Coronary artery (tissue), 2 donors: ENCODE results near the gene COL27A1.

Experiments
- DNase-seq: peaks from one replicate; pipeline ENCODE4 v3.0.0-alpha.2; 2017; ENCODE audit warnings: low spot score
- H3K27ac ChIP-seq, 2 donors: fragments of 200-600 bp; sonication (generic); one replicate each; pipeline ENCODE4 v1.5.1; 2016 to 2019
- H3K4me3 ChIP-seq: fragments of 200-600 bp; sonication (generic); 2 replicates; pipeline ENCODE4 v1.5.1; 2016; ENCODE audit warnings: mild to moderate bottlenecking, moderate library complexity
- TF ChIP-seq, protein P1 (sequence below): fragments of 200-600 bp; sonication (generic); IDR thresholded peaks from one replicate; pipeline ENCODE4 v1.5.1; 2019; ENCODE audit warnings: antibody characterized with exemption

COL27A1 gene

DNA sequence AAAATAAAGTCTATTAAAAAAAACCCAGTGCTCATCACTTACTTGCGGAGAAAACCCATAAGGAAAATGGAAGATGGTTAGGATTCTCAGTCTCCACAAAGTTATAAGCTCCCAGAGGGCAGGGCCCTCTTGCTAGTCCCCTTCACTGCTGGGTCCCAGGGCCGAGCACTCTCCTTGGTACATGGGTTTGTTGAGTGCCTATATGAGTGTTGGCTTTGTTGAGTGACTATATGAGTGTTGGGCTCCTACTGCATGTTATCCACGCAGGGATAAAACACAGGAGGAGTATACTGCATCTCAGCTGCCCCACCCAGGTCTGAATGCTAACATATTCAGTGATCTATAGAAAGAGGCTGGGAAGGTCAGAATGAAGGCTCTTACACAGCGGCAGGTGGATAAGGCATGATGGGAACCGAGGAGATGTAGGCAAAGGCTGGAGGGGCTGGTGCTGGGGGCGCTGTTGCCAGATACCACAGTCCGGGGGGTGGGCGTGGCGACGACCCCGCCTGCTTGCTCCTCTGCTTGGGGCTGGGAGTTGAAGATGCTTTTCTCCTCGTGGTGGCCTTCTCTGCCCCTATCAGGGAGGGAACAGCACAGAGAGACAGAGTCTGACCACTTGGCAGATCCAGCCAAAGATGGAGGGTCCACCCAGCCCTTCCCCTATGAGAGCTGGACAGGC, 186.0 kb downstream of the COL27A1 start:
- Histone ChIP-seq H3K4me3 (no peak overlapping the region), H3K27ac (no peak overlapping the region)
- TF ChIP-seq, protein P1, sequence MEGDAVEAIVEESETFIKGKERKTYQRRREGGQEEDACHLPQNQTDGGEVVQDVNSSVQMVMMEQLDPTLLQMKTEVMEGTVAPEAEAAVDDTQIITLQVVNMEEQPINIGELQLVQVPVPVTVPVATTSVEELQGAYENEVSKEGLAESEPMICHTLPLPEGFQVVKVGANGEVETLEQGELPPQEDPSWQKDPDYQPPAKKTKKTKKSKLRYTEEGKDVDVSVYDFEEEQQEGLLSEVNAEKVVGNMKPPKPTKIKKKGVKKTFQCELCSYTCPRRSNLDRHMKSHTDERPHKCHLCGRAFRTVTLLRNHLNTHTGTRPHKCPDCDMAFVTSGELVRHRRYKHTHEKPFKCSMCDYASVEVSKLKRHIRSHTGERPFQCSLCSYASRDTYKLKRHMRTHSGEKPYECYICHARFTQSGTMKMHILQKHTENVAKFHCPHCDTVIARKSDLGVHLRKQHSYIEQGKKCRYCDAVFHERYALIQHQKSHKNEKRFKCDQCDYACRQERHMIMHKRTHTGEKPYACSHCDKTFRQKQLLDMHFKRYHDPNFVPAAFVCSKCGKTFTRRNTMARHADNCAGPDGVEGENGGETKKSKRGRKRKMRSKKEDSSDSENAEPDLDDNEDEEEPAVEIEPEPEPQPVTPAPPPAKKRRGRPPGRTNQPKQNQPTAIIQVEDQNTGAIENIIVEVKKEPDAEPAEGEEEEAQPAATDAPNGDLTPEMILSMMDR, result no peak
- no peak for DNase-seq

DNA sequence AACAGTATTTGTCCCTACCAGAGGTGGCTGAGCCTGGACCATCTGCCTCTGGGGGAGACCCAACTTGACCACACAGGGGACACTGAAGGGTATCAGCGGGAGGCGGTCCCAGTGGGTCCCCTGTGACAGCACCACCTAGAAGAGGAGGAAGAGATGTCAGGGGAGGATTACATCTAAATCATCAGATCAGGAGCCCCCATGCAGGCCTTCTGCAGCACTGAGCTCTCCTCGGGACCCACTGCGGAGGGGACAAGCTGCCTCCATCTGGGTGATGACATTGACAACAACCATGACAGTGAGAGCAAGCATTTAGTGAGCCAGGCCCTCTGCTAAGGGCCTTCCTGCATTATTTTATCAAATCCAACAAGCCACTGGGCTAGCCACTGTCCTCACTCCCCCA, 186.7 kb downstream of the COL27A1 start:
- TF ChIP-seq, protein P1, result no peak
- no peak overlapping the region for H3K4me3 ChIP-seq
- DNase-seq, result no peak
- H3K27ac ChIP-seq, result no peak overlapping the region

DNA sequence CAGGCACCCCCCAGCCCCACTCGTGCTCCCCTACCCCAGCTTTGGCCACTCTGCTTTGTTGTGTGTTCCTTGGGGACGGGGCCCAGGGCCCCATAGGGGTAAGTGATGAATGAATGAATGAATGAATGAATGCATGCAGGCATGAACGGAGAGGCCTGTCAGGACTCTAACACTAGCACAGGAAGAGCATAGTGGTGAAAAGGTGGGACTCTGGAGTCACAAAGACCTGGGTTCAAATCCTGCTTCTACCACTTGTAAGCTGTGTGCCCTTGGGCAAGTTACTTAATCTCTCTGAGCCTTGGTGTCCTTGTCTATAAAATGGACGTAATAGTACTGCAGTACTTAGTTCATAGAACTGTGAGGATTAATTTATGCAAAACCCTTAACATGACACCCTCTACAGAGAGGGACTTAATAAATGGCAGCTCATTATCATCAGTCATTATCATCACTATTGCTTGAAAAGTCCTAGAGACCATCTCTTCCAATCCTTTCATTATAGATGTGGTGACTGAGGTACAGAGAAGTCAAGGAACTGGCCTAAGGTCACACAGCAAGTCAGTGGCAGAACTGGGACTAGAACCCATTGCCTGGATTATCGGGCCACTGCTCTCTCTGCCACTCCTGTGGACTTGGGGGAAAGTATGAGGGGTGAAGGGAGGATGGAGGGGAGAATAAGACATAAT, 187.6 kb downstream of the COL27A1 start:
- Histone ChIP-seq H3K27ac (no peak overlapping the region), H3K4me3 (no peak overlapping the region)
- DNase-seq, result no peak
- TF ChIP-seq, protein P1, result no peak

DNA sequence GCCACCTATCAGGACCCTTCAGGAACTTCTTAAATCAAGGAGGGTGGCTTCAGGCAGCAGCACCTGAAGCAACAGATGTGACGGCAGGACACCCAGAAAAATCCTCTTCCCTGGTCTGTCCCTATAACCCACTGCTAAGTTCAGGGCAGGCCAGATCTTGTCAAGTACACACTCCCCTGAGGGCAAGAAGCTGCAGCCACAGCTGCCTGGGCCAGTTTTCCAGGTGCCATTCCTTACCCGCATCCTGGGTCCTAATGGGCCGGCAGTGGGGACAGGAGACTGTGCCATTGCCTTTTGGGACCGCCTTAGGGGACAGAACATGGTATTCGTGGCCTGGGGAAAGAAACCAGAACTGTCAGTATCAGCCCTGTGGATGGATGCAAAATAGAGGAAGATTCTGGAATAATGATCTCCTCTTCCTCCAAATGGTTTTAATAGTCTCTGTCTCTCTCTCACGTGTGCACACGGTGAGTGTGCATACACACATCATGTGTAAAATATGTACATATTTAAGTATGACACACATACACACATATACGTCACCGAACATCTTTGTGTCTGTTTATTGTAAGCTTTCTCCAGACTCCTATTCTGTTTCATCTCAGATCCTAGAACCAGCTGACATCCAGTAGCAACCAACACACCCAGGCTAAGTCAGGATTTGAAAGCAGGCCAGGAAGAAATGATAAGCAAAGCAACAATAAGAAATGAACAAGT, 188.3 kb downstream of the COL27A1 start:
- no peak overlapping the region for H3K4me3 ChIP-seq
- no peak for DNase-seq
- TF ChIP-seq, protein P1, result no peak
- no peak overlapping the region for H3K27ac ChIP-seq

DNA sequence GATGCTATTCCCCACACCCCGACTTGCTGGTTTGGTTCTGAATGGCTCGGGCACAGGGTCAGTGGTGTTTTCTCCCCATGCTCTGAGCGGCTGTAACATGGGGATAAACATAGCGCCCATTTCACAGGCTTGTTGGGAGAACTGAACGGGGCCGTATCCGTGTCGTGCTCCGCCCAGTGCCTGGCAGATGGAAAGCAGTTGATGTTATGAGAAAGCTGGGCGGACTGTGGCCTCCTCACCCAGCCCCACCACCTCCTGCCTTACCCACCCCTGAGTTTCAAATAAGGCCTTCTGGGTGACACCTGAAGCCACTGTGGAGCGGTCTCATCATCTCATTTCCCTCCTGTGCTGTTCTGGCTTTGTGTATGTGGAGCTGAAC, 188.8 kb downstream of the COL27A1 start:
- H3K27ac ChIP-seq, result no peak overlapping the region
- no peak for DNase-seq
- TF ChIP-seq, protein P1, result no peak
- no peak overlapping the region for H3K4me3 ChIP-seq

DNA sequence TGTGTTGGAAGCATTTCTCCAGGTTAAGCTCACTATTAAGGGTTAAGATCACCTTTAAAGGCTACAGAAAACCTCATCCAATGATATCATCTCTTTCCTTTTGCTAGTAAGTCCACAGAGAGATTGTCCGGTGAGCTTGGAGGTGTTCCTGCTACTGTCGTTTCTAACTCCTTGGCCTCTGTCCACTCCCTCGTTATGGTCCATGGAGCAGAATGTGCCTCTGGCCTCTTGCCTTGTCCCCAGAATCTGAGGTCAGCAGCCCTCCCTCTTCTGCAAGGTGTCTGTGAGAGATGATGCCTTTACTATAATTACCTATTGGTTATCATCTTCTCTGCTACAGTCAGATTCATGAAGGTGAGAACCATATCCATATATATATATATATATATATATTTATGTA, 189.4 kb downstream of the COL27A1 start:
- no peak overlapping the region for H3K27ac ChIP-seq
- TF ChIP-seq, protein P1, result no peak
- no peak overlapping the region for H3K4me3 ChIP-seq
- DNase-seq, result no peak
